OCI-LY3 (cell line): ENCODE data around the gene KCTD17.

Experiments
- EZH2phosphoT487 ChIP-seq: fragments of 200-600 bp; shearing (Covaris generic); IDR thresholded peaks from 2 replicates; pipeline ENCODE4 v1.6.1; 2018; ENCODE audit warnings: antibody characterized with exemption, mixed run types, low read depth
- TF ChIP-seq, protein P1 (sequence below): fragments of 200-600, 300-600 bp; sonication (generic); IDR thresholded peaks from 2 replicates; pipeline ENCODE4 v1.5.1; 2014; ENCODE audit warnings: antibody characterized with exemption, low read length, low read depth

GRCh38 chr22:37100589-37101127 is 49.1 kb downstream of the KCTD17 start:
- TF ChIP-seq, protein P1, sequence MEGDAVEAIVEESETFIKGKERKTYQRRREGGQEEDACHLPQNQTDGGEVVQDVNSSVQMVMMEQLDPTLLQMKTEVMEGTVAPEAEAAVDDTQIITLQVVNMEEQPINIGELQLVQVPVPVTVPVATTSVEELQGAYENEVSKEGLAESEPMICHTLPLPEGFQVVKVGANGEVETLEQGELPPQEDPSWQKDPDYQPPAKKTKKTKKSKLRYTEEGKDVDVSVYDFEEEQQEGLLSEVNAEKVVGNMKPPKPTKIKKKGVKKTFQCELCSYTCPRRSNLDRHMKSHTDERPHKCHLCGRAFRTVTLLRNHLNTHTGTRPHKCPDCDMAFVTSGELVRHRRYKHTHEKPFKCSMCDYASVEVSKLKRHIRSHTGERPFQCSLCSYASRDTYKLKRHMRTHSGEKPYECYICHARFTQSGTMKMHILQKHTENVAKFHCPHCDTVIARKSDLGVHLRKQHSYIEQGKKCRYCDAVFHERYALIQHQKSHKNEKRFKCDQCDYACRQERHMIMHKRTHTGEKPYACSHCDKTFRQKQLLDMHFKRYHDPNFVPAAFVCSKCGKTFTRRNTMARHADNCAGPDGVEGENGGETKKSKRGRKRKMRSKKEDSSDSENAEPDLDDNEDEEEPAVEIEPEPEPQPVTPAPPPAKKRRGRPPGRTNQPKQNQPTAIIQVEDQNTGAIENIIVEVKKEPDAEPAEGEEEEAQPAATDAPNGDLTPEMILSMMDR: no peak
- no peak for TF ChIP-seq EZH2phosphoT487
